Measurements from ENCODE around the gene ATP5F1D.

DNA sequence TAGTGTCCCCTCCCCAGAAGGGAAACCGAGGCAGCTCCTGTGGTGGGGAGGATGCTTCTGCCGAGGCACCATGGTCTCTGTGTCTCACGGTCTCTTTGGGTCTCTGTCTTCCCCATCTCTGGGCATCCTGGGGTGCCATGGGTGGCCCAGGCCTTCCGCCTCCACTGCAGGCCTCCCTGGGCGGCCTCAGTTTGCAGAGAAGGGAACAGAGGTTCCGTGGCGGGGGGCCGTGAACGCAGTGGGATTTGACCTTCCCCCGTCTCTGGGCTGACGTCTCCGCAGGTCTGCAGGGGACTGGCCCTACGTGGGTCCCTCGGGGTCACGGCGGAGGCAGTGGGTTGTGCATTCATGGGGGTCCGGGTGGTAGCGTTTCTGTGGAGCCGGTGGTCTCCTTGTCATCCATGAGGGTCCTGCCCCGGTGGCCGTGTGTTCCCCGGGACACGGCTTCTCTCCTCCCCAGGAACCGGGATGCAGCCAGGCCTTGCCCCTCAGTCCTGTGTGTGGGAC lies 48.7 kb downstream of the ATP5F1D start:
- TF ChIP-seq POLR2AphosphoS5 (IDR thresholded peaks at IDR 0.05; ENCODE audit: low read depth, low read length): no peak
- TF ChIP-seq POLR2A (IDR thresholded peaks at IDR 0.05; ENCODE audit: low read depth, low read length): no peak
- no peak for TF ChIP-seq TAF1 (IDR thresholded peaks at IDR 0.05; ENCODE audit: low read depth, low read length)
